Omental fat pad (tissue), 4 donors: ENCODE results near the gene CDH23. TPM values are rescaled to one million over a fixed set of nuclear protein-coding genes. Genes with fewer than 3 reads are reported as not detected.
A peak's percentile ranks its signal among the peaks of the same experiment; 100 is the strongest.

ENCODE experiments used
- ATAC-seq: fragments of 150-250 bp; one replicate; pipeline ENCODE4 v1.9.1; 2016; ENCODE audit warnings: mild to moderate bottlenecking, moderate library complexity; ENCODE audit not compliant: low FRiP score
- DNase-seq: peaks from one replicate; pipeline ENCODE4 v3.0.0-alpha.2; 2019; ENCODE audit warnings: low spot score
- CTCF ChIP-seq, 3 donors: fragments of 450-650 bp; IDR thresholded peaks; one replicate each; pipeline ENCODE4 v1.5.1; 2016 to 2017; ENCODE audit warnings: antibody characterized with exemption in 3 of 3, mild to moderate bottlenecking in 3 of 3, moderate library complexity in 2 of 3
- total RNA-seq, 4 donors: library from RNA; depleted of rRNA; stranded (reverse); fragments of >200 nt; gene quantifications; one replicate each; pipeline ENCODE4 v1.1.0, GENCODE V29; 2016

CDH23 gene
- total RNA-seq, 4 donors from 2014 or later, result 25.3 to 41.9 (median 34.4) TPM

DNA sequence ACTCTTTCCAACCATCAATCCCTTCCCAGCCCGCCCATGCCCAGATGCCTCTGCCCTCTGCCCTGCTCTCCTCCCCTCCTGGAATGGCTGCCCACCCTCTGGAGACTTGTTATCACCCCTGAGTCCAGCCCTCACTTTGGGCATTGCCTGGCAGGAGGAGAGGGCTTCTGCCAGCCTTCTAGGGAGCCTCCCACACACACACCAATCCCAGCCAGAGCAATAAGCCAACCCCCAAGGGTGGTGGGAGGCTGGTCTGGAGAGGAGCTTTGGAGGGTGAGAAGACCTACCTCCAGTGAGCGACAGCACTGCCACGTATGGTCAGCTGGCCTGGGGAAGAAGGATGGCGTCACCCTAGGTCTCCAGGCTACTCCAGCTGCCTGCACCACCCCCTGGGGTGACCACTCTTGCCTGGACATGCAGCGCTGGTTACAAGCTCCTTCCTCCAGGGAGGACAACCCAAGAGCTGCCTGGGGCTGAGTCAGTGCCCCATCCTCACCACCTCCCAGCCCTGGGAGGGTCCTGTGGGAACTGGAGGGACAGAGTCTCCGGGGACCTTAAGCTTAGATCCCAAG is 314.4 kb downstream of the CDH23 start:
- ATAC-seq (no peak), DNase-seq (no peak)
- TF ChIP-seq CTCF (IDR thresholded peaks at IDR 0.05), result no peak

DNA sequence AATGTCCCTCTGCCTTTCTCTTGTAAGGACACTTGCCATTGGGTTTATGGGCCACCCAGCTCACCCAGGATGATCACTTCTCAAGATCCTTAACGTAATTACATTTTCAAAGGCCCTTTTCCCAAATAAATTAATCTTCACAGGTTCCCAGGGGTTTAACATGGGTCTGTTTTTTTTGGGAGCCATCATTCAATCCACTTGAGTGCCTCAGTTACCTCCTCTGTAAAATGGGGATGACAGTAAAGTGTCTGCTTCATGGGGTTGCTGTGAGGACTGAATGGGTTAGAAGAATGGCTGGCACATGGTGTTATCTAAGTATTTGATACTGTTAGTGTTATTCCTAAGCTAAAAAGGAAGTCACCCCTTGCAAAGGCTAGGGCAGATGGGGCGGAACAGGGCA is 315.4 kb downstream of the CDH23 start:
- DNase-seq (no peak), ATAC-seq (no peak)
- TF ChIP-seq CTCF (IDR thresholded peaks at IDR 0.05), result no peak

DNA sequence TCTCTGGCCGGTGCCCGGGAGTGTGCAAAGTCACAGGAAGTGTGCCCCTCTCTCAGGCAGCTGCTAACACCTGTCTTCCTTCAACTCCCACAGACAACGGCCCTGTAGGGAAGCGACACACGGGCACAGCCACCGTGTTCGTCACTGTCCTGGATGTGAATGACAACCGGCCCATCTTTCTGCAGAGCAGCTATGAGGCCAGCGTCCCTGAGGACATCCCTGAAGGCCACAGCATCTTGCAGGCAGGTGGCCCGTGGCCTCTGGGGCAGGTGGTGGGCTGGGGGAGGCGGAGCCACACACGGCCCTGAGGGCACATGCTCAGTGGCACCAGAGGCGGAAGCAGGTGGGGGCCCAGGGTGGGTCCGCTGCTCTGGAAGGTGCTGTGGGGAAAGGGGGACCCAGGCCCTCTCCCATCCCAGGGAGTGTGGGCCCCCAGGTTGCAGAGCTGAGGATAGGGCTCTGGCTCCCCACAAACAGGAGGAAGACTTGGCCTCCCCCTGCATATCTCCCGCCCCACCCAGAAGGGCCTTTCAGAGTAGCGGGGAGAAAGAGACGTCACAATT is 315.9 kb downstream of the CDH23 start:
- no peak for TF ChIP-seq CTCF (IDR thresholded peaks at IDR 0.05)
- peak; percentile 45 for ATAC-seq
- no peak for DNase-seq

- TF ChIP-seq CTCF (IDR thresholded peaks at IDR 0.05), result no peak
- DNase-seq (peak; percentile 59), ATAC-seq (peak; percentile 81)
These were observed 316.7 kb downstream of the CDH23 start for GRCh38 chr10:71713135-71714030.

DNA sequence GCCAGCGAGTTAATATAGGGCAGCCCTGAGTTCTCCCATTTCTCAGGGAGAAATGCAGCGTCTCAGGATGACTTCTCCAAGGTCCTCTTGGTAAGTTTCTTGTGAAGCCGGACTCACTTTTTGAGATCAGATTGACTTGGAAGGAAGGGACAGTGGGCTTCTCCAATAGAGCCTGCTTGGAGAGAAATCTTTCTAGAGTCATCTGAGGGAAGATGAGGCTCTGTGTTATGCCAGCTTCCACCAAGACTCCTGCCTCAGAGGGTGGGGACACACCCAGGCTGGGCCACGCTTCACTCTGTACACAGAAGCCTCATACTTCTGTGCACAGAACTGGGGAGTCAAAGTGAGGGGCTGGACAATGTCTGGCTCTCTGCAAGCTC is 317.3 kb downstream of the CDH23 start:
- TF ChIP-seq CTCF (IDR thresholded peaks at IDR 0.05), result no peak
- DNase-seq (no peak), ATAC-seq (no peak)

DNA sequence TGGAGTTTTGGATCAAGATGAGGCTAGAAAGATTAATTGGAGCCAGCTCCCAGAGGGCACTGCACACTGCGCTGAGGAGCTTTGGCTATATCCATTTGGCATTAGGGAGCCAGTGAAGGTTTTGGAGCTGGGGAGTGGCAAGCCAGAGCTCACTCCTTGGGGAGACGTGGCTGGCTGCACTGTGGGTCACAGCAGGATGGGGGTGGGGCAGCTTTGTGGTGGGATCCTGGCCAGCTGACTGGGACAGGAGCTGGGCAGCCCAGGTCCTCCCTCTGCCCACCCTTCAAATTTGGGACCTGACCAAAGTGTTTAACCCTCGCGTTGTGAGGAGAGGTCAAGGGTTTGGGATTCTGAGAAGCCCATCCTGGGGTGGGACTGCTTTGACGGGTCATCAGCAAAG is 317.9 kb downstream of the CDH23 start:
- no peak for TF ChIP-seq CTCF (IDR thresholded peaks at IDR 0.05)
- ATAC-seq, result no peak
- no peak for DNase-seq
